Fibroblast of the aortic adventitia (primary cell): ENCODE data around the gene LGALS7. TPM values are rescaled to one million over a fixed set of nuclear protein-coding genes. Genes with fewer than 3 reads are reported as not detected.
"Not testable (repeated sequence)": the region's sequence is repeated elsewhere in the genome, so short reads cannot be mapped to it uniquely, and the experiment has no call there.

Experiments used
- DNase-seq: peaks from one replicate; pipeline ENCODE4 v3.0.0-alpha.2; 2010; ENCODE audit warnings: low read depth
- H3K4me3 ChIP-seq: 2 replicates; pipeline ENCODE4 v1.5.1; 2011; ENCODE audit warnings: low read depth, mild to moderate bottlenecking, control low read depth, low read length, moderate library complexity
- CTCF ChIP-seq: IDR thresholded peaks from 2 replicates; pipeline ENCODE4 v1.5.1; 2011; ENCODE audit warnings: mild to moderate bottlenecking, low read length, control low read depth, inconsistent platforms; ENCODE audit not compliant: insufficient read depth
- total RNA-seq: library from RNA; depleted of rRNA; stranded (reverse); fragments of >200 nt; gene quantifications from 2 replicates; pipeline ENCODE4 v1.2.3, GENCODE V29; 2012; ENCODE audit warnings: low replicate concordance

Gene LGALS7
- total RNA-seq, 1 donor, result 0.72 TPM

GRCh38 chr19:38813323-38813722 lies 40.0 kb upstream of the LGALS7 start:
- no peak for TF ChIP-seq CTCF
- no peak overlapping the region for H3K4me3 ChIP-seq
- no peak for DNase-seq

- TF ChIP-seq CTCF, result no peak
- no peak within 1 kb of the TSS for H3K4me3 ChIP-seq
- no peak for DNase-seq
Observed at GRCh38 chr19:38812841-38813320, 39.6 kb upstream of the LGALS7 start, which contains the start of gene LGALS4. Gene LGALS4 (minus strand): TSS chr19:38812945. CDS start chr19:38812886, 59 bp downstream.

- TF ChIP-seq CTCF, result no peak
- DNase-seq, result no peak
- no peak overlapping the region for H3K4me3 ChIP-seq
Observed at GRCh38 chr19:38812009-38812840, 38.9 kb upstream of the LGALS7 start.

- no peak overlapping the region for H3K4me3 ChIP-seq
- no peak for DNase-seq
- TF ChIP-seq CTCF, result no peak
Observed at GRCh38 chr19:38809592-38810252, 36.4 kb upstream of the LGALS7 start.

GRCh38 chr19:38808741-38809140 lies 35.4 kb upstream of the LGALS7 start:
- H3K4me3 ChIP-seq, result no peak overlapping the region
- no peak for DNase-seq
- no peak for TF ChIP-seq CTCF

GRCh38 chr19:38807374-38808098 lies 34.2 kb upstream of the LGALS7 start:
- not testable (repeated sequence) for H3K4me3 ChIP-seq, DNase-seq

- no peak for TF ChIP-seq CTCF
- no peak for DNase-seq
- no peak overlapping the region for H3K4me3 ChIP-seq
Observed at GRCh38 chr19:38806371-38806770, 33.1 kb upstream of the LGALS7 start.
